Neural cell (in vitro differentiated cells): Measurements from ENCODE around the gene KIRREL3. TPM values are rescaled to one million over a fixed set of nuclear protein-coding genes. Genes with fewer than 3 reads are reported as not detected.

Experiments
- H2AFZ ChIP-seq: fragments of 200-600, 300-800 bp; sonication (generic), shearing (Covaris generic); 2 replicates; pipeline ENCODE4 v1.6.0; 2014; ENCODE audit warnings: low read depth, mild to moderate bottlenecking, antibody characterized with exemption, low read length, moderate library complexity
- H3F3A ChIP-seq: fragments of 200-600 bp; shearing (Covaris generic); 2 replicates; pipeline ENCODE4 v1.6.1; 2016; ENCODE audit warnings: mild to moderate bottlenecking, moderate library complexity, mixed read lengths, antibody characterized with exemption, low read length; ENCODE audit not compliant: insufficient read depth, poor library complexity, severe bottlenecking
- H3K27ac ChIP-seq: fragments of 200-600, 300-800 bp; sonication (generic), shearing (Covaris generic); 2 replicates; pipeline ENCODE4 v1.5.1; 2014; ENCODE audit warnings: mild to moderate bottlenecking, low read length, moderate library complexity
- H3K27me3 ChIP-seq: fragments of 300-800, 200-600 bp; sonication (generic), shearing (Covaris generic); 2 replicates; pipeline ENCODE4 v1.6.0; 2014; ENCODE audit warnings: mild to moderate bottlenecking, low read depth, low read length, moderate library complexity; ENCODE audit not compliant: insufficient read depth
- H3K36me3 ChIP-seq: fragments of 300-800, 200-600 bp; sonication (generic), shearing (Covaris generic); 2 replicates; pipeline ENCODE4 v1.5.1; 2014; ENCODE audit warnings: mild to moderate bottlenecking, antibody characterized with exemption, low read length, moderate library complexity; ENCODE audit not compliant: insufficient read depth
- H3K4me2 ChIP-seq: fragments of 300-800, 200-600 bp; sonication (generic), shearing (Covaris generic); 2 replicates; pipeline ENCODE4 v1.6.0; 2014; ENCODE audit warnings: mild to moderate bottlenecking, low read length
- H3K4me3 ChIP-seq: fragments of 300-800, 200-600 bp; sonication (generic), shearing (Covaris generic); 2 replicates; pipeline ENCODE4 v1.5.1; 2014; ENCODE audit warnings: mild to moderate bottlenecking, low read length, moderate library complexity
- H3K79me2 ChIP-seq: fragments of 200-600 bp; shearing (Covaris generic); replicated peaks from 2 replicates; pipeline ENCODE4 v1.6.0; 2014; ENCODE audit warnings: mild to moderate bottlenecking, low read length, moderate library complexity; ENCODE audit not compliant: insufficient read depth
- H3K9ac ChIP-seq: fragments of 300-800, 200-600 bp; sonication (generic), shearing (Covaris generic); 2 replicates; pipeline ENCODE4 v1.6.1; 2016; ENCODE audit warnings: mild to moderate bottlenecking, low read length, mixed read lengths
- H3K9me2 ChIP-seq: fragments of 200-600 bp; shearing (Covaris generic); 2 replicates; pipeline ENCODE4 v1.6.1; 2016; ENCODE audit warnings: mild to moderate bottlenecking, low read length, mixed read lengths; ENCODE audit not compliant: insufficient read depth
- H3K9me3 ChIP-seq: fragments of 200-600, 300-800 bp; sonication (generic), shearing (Covaris generic); 2 replicates; pipeline ENCODE4 v1.6.1; 2016; ENCODE audit warnings: mild to moderate bottlenecking, mixed run types, low read length, moderate library complexity, mixed read lengths
- H4K20me1 ChIP-seq: fragments of 200-600 bp; shearing (Covaris generic); 2 replicates; pipeline ENCODE4 v1.6.1; 2016; ENCODE audit warnings: mild to moderate bottlenecking, mixed run types; ENCODE audit not compliant: insufficient read depth
- CTCF ChIP-seq: fragments of 450-650 bp; IDR thresholded peaks from 2 replicates; pipeline ENCODE4 v1.5.1; 2014; ENCODE audit warnings: antibody characterized with exemption, mild to moderate bottlenecking, moderate library complexity; ENCODE audit not compliant: poor library complexity, severe bottlenecking
- EP300 ChIP-seq: fragments of 450-650 bp; conservative IDR thresholded peaks from 2 replicates; pipeline ENCODE4 v1.6.1; 2014; ENCODE audit warnings: antibody characterized with exemption, mild to moderate bottlenecking, moderate library complexity; ENCODE audit not compliant: poor library complexity, severe bottlenecking
- EZH2 ChIP-seq: fragments of 200-600, 300-800 bp; shearing (Covaris generic), sonication (generic); IDR thresholded peaks from 2 replicates; pipeline ENCODE4 v1.6.1; 2014; ENCODE audit warnings: antibody characterized with exemption, low read length, borderline replicate concordance, mild to moderate bottlenecking; ENCODE audit not compliant: insufficient read depth, poor library complexity, severe bottlenecking
- MXI1 ChIP-seq: fragments of 450-650 bp; conservative IDR thresholded peaks from 2 replicates; pipeline ENCODE4 v1.6.1; 2014; ENCODE audit warnings: antibody characterized with exemption, mild to moderate bottlenecking; ENCODE audit not compliant: poor library complexity, severe bottlenecking
- POLR2AphosphoS5 ChIP-seq: IDR thresholded peaks from 2 replicates; pipeline ENCODE4 v1.6.1; 2012
- RAD21 ChIP-seq: fragments of 450-650 bp; conservative IDR thresholded peaks from 2 replicates; pipeline ENCODE4 v1.6.1; 2014; ENCODE audit warnings: antibody characterized with exemption, mild to moderate bottlenecking, moderate library complexity
- REST ChIP-seq: IDR thresholded peaks from 2 replicates; pipeline ENCODE4 v1.6.1; 2012; ENCODE audit warnings: borderline replicate concordance
- SMC3 ChIP-seq: fragments of 450-650 bp; conservative IDR thresholded peaks from 2 replicates; pipeline ENCODE4 v1.6.1; 2014; ENCODE audit warnings: antibody characterized with exemption, mild to moderate bottlenecking, moderate library complexity; ENCODE audit not compliant: poor library complexity
- TAF1 ChIP-seq: IDR thresholded peaks from 2 replicates; pipeline ENCODE4 v1.6.1; 2012; ENCODE audit warnings: low read depth
- polyA plus RNA-seq: library from polyadenylated mRNA; depleted of rRNA; stranded (reverse); fragments of >200 nt; gene quantifications from 2 replicates; pipeline ENCODE4 v1.2.3, GENCODE V29; 2014

The KIRREL3 gene
- polyA plus RNA-seq, 1 donor from 2014 or later = 23.8 TPM

GRCh38 chr11:126548581-126549550 lies 451.7 kb downstream of the KIRREL3 start:
- Histone ChIP-seq H2AFZ (peak overlapping the region; percentile 36), H3K9ac (peak overlapping the region; percentile 67), H3K9me2 (no peaks in the 10 kb centered on the region), H3F3A (peaks cover 16% of the 10 kb centered on the region), H3K4me3 (peak overlapping the region; percentile 49), H3K4me2 (peak overlapping the region; percentile 33), H4K20me1 (no peaks in the 10 kb centered on the region), H3K79me2 (no peaks in the 10 kb centered on the region), H3K9me3 (no peaks in the 10 kb centered on the region), H3K36me3 (no peaks in the 10 kb centered on the region), H3K27ac (peak overlapping the region; percentile 95), H3K27me3 (no peaks in the 10 kb centered on the region)
- TF ChIP-seq TAF1 (peak; percentile 44), REST (peak; percentile 39), RAD21 (peak; percentile 48), EZH2 (no peak), CTCF (peak; percentile 32), POLR2AphosphoS5 (peak; percentile 70), MXI1 (peak; percentile 63), EP300 (peak; percentile 85), SMC3 (no peak)

DNA sequence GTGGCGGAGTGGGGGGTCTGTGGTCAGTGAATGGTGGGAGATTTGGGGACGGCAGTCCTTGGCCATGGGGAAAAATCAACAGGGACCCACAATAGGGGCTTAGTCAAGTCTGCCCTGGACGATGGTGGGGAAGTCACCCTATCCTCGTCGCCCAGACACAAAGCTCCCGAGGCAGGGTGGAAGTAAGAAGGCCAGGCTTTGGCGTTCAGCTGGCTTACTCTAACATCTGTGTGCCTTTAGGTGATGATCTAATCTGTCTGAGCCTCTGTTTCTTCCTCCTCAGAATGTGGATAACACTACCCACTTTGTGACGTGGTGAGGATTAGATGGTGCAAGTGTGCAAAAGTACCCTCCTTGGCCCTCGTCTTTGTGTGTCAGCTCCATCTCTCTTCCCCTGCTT lies 452.9 kb downstream of the KIRREL3 start:
- Histone ChIP-seq H3K27me3 (no peaks in the 10 kb centered on the region), H3K4me2 (no peak overlapping the region), H3K27ac (peak overlapping the region; percentile 95), H2AFZ (no peak overlapping the region), H3K79me2 (no peaks in the 10 kb centered on the region), H4K20me1 (no peaks in the 10 kb centered on the region), H3K9me3 (no peaks in the 10 kb centered on the region), H3K36me3 (no peaks in the 10 kb centered on the region), H3K9me2 (no peaks in the 10 kb centered on the region), H3K9ac (peak overlapping the region; percentile 67), H3K4me3 (peak overlapping the region; percentile 49), H3F3A (peaks cover 16% of the 10 kb centered on the region)
- no peak for TF ChIP-seq SMC3
- TF ChIP-seq EP300 = no peak
- TF ChIP-seq TAF1 = no peak
- no peak for TF ChIP-seq CTCF
- no peak for TF ChIP-seq REST
- TF ChIP-seq POLR2AphosphoS5 = no peak
- no peak for TF ChIP-seq MXI1
- no peak for TF ChIP-seq RAD21
- no peak for TF ChIP-seq EZH2
